Mucosa of descending colon (tissue), 3 donors: ENCODE data around the gene SCUBE3. TPM values are rescaled to one million over a fixed set of nuclear protein-coding genes. Genes with fewer than 3 reads are reported as not detected.
A peak's percentile ranks its signal among the peaks of the same experiment; 100 is the strongest.

Experiments
- ATAC-seq: fragments of 200-7000 bp; cut with Tn5 transposase; one replicate; pipeline ENCODE4 v1.9.1; 2020; ENCODE audit warnings: mild to moderate bottlenecking, moderate library complexity
- DNase-seq, 3 donors: peaks; one replicate each; pipeline ENCODE4 v3.0.0-alpha.2; 2020
- H3K36me3 ChIP-seq: fragments of 200-600 bp; one replicate; pipeline ENCODE4 v1.8.0; 2021; ENCODE audit warnings: low read depth, mild to moderate bottlenecking
- H3K4me1 ChIP-seq: fragments of 200-600 bp; one replicate; pipeline ENCODE4 v1.8.0; 2021; ENCODE audit warnings: low read depth, mild to moderate bottlenecking
- H3K4me3 ChIP-seq: fragments of 200-600 bp; one replicate; pipeline ENCODE4 v1.8.0; 2021; ENCODE audit warnings: mild to moderate bottlenecking
- H3K9me3 ChIP-seq: fragments of 200-600 bp; one replicate; pipeline ENCODE4 v1.8.0; 2021; ENCODE audit warnings: mild to moderate bottlenecking
- intact Hi-C, 2 donors: fragments of 100-400 bp; cut with DNase I in 1 of 2; cut with micrococcal nuclease in 1 of 2; formaldehyde crosslinking; loops; one replicate each; pipeline versions ENCODE4 v1.11.0 to v1.11.1; 2022; cut with DNase I, micrococcal nuclease
- total RNA-seq, 3 donors: library from RNA; stranded (reverse); fragmentation: NEBNext Ultra II Directional in 2 of 3; extraction: Animal tissue kit (Norgen Biotek cat#: 25700) in 2 of 3; gene quantifications; one replicate each; pipeline versions ENCODE4 v1.2.1 to v1.2.4, GENCODE V29; 2021 to 2023
- TF ChIP-seq, protein P1 (sequence below): fragments of 200-600 bp; IDR thresholded peaks from one replicate; pipeline ENCODE4 v1.8.0; 2022; ENCODE audit warnings: antibody characterized with exemption, mild to moderate bottlenecking
- donor health status: DM: no; HTN: no; CAD: no; lungs with moderate emphysema.
- donor health status: DM: no; HTN: no; CAD: no.
- donor health status: DM: no; HTN: yes; CAD: no.

Gene SCUBE3
- total RNA-seq, 3 donors from 2014 or later: 0.14 to 11.6 (median 0.26) TPM

DNA sequence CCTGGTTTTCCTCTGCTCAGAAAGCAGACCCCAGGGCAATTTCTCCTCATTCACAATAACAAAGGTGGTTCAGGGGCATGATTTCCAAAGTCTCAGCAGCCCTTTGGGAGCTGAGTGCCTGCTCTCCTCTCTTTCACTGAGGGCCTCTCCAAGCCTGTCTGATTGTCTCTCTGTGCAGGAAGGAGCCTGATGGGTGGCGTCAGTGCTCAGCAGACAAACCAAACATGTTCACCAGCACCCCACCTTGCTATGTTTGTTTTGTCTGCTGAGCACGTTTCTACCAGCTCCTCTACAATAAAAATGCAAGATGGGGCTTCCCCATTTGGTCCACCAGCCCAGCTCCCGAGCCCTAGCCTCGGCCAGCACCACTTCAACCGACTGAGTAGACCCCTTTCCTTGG, 47.2 kb upstream of the SCUBE3 start:
- Histone ChIP-seq H3K4me3 (no peak overlapping the region), H3K9me3 (no peaks in the 10 kb centered on the region), H3K36me3 (no peaks in the 10 kb centered on the region), H3K4me1 (peaks cover 5% of the 10 kb centered on the region)
- peak in 2 of 3 donors; percentile 45 to 64 for DNase-seq
- intact Hi-C loops: no loop called here
- peak; percentile 87 for ATAC-seq
- TF ChIP-seq, protein P1, sequence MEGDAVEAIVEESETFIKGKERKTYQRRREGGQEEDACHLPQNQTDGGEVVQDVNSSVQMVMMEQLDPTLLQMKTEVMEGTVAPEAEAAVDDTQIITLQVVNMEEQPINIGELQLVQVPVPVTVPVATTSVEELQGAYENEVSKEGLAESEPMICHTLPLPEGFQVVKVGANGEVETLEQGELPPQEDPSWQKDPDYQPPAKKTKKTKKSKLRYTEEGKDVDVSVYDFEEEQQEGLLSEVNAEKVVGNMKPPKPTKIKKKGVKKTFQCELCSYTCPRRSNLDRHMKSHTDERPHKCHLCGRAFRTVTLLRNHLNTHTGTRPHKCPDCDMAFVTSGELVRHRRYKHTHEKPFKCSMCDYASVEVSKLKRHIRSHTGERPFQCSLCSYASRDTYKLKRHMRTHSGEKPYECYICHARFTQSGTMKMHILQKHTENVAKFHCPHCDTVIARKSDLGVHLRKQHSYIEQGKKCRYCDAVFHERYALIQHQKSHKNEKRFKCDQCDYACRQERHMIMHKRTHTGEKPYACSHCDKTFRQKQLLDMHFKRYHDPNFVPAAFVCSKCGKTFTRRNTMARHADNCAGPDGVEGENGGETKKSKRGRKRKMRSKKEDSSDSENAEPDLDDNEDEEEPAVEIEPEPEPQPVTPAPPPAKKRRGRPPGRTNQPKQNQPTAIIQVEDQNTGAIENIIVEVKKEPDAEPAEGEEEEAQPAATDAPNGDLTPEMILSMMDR: no peak

DNA sequence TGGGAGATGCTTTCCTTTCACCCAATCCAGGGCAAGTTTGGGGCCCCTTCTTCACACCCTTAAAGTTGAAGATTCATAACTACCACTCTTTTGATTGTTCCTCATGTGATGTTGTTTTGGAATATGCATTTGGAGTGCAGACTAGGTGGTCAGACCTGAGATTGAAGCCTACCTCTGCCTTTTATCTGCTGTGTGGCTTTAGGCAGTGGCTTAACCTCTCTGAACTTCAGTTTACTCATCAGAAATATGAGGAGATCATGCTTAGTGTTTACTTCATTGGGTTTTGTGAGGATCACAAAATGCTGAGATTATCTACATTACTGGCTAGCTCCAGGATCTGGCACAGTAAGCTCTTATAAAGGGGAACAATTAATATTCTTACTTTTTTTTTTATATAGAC, 46.3 kb upstream of the SCUBE3 start:
- Histone ChIP-seq H3K4me3 (no peak overlapping the region), H3K9me3 (no peaks in the 10 kb centered on the region), H3K36me3 (no peaks in the 10 kb centered on the region), H3K4me1 (peaks cover 5% of the 10 kb centered on the region)
- no peak for DNase-seq
- intact Hi-C loops: no loop called here
- ATAC-seq: no peak
- TF ChIP-seq, protein P1: no peak

DNA sequence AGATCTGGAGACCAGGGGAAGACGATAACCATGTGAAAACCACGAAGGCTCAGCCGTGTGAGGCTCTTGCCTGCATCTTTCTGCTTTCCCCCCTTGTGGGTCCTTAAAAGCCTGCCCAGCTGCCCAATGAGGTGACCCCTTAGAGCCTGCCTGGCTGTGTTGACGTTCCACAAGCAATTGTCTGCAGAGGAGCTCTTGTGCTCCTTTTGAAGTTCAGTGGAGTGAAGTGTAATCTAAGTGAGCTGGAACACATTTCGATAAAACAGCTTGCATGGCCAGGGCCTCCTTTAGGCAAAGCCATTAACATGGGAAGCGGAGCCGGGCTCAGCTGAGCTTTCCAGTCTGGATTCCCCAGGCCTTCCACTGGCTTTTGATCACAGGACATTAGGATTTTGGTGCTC, 45.3 kb upstream of the SCUBE3 start:
- TF ChIP-seq, protein P1: no peak
- Histone ChIP-seq H3K9me3 (no peaks in the 10 kb centered on the region), H3K4me3 (no peak overlapping the region), H3K36me3 (no peaks in the 10 kb centered on the region), H3K4me1 (peaks cover 5% of the 10 kb centered on the region)
- DNase-seq (no peak), ATAC-seq (no peak)
- intact Hi-C loops: no loop called here

DNA sequence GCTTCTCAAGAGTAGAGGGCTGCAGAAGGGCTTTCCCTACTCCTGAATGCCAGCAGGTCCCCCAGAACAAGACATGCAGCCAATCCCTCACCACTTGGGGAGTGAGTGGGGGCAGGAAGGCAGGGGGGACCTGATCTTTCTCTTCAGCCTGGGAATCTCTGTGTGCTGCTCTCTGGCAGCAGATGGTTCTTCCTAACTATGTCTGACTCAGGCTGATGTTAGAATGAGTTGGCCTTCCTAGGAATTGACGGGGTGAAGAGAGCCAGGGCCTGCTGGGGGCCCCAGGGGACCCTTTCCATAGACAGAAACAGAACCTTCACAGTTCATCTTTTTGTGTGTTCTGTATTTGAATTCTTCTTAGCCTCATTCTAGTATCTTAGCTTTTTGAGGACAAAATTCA, 43.6 kb upstream of the SCUBE3 start:
- Histone ChIP-seq H3K9me3 (no peaks in the 10 kb centered on the region), H3K4me1 (peaks cover 5% of the 10 kb centered on the region), H3K36me3 (no peaks in the 10 kb centered on the region), H3K4me3 (no peak overlapping the region)
- intact Hi-C loops: no loop called here
- ATAC-seq (no peak), DNase-seq (no peak)
- TF ChIP-seq, protein P1: no peak

DNA sequence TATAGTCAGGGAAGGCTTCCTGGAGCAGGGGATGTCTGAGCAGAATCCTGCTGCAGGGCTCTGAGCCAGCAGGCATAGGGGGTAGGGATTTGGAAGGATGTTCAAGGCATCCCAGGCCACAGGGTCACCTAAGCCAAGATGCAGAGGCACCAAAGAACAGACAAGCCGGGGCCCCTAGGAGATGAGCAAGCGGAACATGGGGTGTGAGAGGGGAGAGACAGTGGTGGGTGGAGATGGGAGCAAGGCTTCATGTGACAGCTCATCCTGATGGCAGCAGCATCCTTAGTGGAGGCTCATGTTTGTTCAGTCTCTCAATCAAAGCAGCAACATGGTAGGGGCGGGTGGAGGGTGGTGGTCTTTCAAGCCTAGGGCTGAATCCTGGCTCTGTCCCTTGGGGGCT, 42.9 kb upstream of the SCUBE3 start:
- no peaks in the 10 kb centered on the region for H3K9me3 ChIP-seq
- no peak overlapping the region for H3K4me3 ChIP-seq
- intact Hi-C loops: no loop called here
- TF ChIP-seq, protein P1: no peak
- H3K4me1 ChIP-seq: peaks cover 4% of the 10 kb centered on the region
- ATAC-seq (no peak), DNase-seq (no peak)
- H3K36me3 ChIP-seq: no peaks in the 10 kb centered on the region

DNA sequence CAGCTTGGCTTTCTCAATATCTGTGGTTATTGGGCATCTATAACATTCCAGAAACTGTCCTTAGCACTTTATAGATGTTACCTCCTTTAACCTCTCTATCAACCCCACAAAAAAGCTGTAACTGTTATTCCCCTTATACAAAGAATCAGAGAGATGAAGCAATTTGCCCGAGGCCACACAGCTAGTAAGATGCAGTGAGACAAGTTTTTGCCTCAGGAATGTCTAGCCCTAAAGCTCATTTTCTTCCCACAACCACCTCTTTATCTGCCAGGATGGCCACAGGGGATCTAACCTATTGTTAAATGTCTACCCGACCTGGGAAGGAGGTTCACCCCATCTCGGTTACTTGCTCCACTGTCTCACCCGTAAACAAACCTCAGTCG, 40.7 kb upstream of the SCUBE3 start:
- no peak overlapping the region for H3K4me3 ChIP-seq
- no peaks in the 10 kb centered on the region for H3K4me1 ChIP-seq
- TF ChIP-seq, protein P1: no peak
- no peak for DNase-seq
- H3K36me3 ChIP-seq: no peaks in the 10 kb centered on the region
- no peaks in the 10 kb centered on the region for H3K9me3 ChIP-seq
- intact Hi-C loops: no loop called here
- ATAC-seq: no peak
